HG03095 (cell line): Measurements from ENCODE around the gene VDR.
"Not testable (repeated sequence)": the region's sequence is repeated elsewhere in the genome, so short reads cannot be mapped to it uniquely, and the experiment has no call there.

Experiments
- ATAC-seq: cut with Tn5 transposase; IDR thresholded peaks from one replicate; pipeline ENCODE4 v1.9.1; 2021; ENCODE audit warnings: moderate library complexity; ENCODE audit not compliant: unreplicated experiment

VDR gene

GRCh38 chr12:47817272-47818006 lies 87.4 kb downstream of the VDR start:
- no peak for ATAC-seq

- ATAC-seq, result no peak
These were observed 88.2 kb downstream of the VDR start for GRCh38 chr12:47816403-47817271.

- ATAC-seq, result not testable (repeated sequence)
These were observed 89.3 kb downstream of the VDR start for GRCh38 chr12:47815447-47815846.

GRCh38 chr12:47814539-47815170 lies 90.1 kb downstream of the VDR start:
- no peak for ATAC-seq

- ATAC-seq, result peak; percentile 36
These were observed 91.1 kb downstream of the VDR start for GRCh38 chr12:47813511-47814196.

GRCh38 chr12:47812797-47813510 lies 91.8 kb downstream of the VDR start:
- ATAC-seq, result peak; percentile 67

- no peak for ATAC-seq
These were observed 93.0 kb downstream of the VDR start for GRCh38 chr12:47811581-47812484.

GRCh38 chr12:47811072-47811396 lies 93.8 kb downstream of the VDR start:
- no peak for ATAC-seq

- ATAC-seq, result not testable (repeated sequence)
These were observed 95.3 kb downstream of the VDR start for GRCh38 chr12:47809518-47809917.

GRCh38 chr12:47808574-47809365 lies 96.0 kb downstream of the VDR start:
- ATAC-seq, result no peak

- no peak for ATAC-seq
These were observed 96.7 kb downstream of the VDR start for GRCh38 chr12:47808050-47808449.

- ATAC-seq, result no peak
These were observed 97.5 kb downstream of the VDR start for GRCh38 chr12:47807338-47807737.

GRCh38 chr12:47805417-47805816 lies 99.4 kb downstream of the VDR start:
- ATAC-seq, result no peak

- no peak for ATAC-seq
These were observed 100.6 kb downstream of the VDR start for GRCh38 chr12:47804171-47804570.

- no peak for ATAC-seq
These were observed 101.5 kb downstream of the VDR start for GRCh38 chr12:47803191-47803875.

- no peak for ATAC-seq
These were observed 102.5 kb downstream of the VDR start for GRCh38 chr12:47802312-47802711.

- no peak for ATAC-seq
These were observed 102.9 kb downstream of the VDR start for GRCh38 chr12:47801904-47802246.

GRCh38 chr12:47801170-47801903 lies 103.5 kb downstream of the VDR start:
- ATAC-seq, result no peak
